Small intestine (tissue), 7 donors: Measurements from ENCODE around the gene MRM2. TPM values are rescaled to one million over a fixed set of nuclear protein-coding genes. Genes with fewer than 3 reads are reported as not detected.

ENCODE experiments used
- DNase-seq, 2 donors: peaks; one replicate each; pipeline versions ENCODE4 v3.0.0 to v3.0.0-alpha.2; 2013
- FAIRE-seq: peaks from 2 replicates; lab custom pipeline; 2012; peaks lifted over from hg19 to GRCh38; lab: Jason Lieb, UNC
- H3K27ac ChIP-seq, 3 donors: one replicate each; pipeline ENCODE4 v1.5.1; 2013; ENCODE audit warnings: low read length in 2 of 3, mild to moderate bottlenecking in 2 of 3, control low read depth in 1 of 3, inconsistent platforms in 1 of 3, low read depth in 1 of 3, moderate library complexity in 1 of 3
- H3K27me3 ChIP-seq, 3 donors: one replicate each; pipeline ENCODE4 v1.6.1; 2013; ENCODE audit warnings: low read length in 3 of 3, inconsistent platforms in 1 of 3; ENCODE audit not compliant: control insufficient read depth in 3 of 3, insufficient read depth in 3 of 3
- H3K36me3 ChIP-seq, 3 donors: one replicate each; pipeline ENCODE4 v1.6.1; 2013; ENCODE audit warnings: low read length in 3 of 3, inconsistent platforms in 1 of 3, low read depth in 1 of 3, mild to moderate bottlenecking in 1 of 3, moderate library complexity in 1 of 3; ENCODE audit not compliant: control insufficient read depth in 3 of 3, insufficient read depth in 2 of 3
- H3K4me1 ChIP-seq, 3 donors: one replicate each; pipeline ENCODE4 v1.6.1; 2013; ENCODE audit warnings: low read length in 2 of 3, inconsistent platforms in 1 of 3, low read depth in 1 of 3, mild to moderate bottlenecking in 1 of 3, moderate library complexity in 1 of 3; ENCODE audit not compliant: control insufficient read depth in 3 of 3, insufficient read depth in 2 of 3
- H3K4me3 ChIP-seq, 3 donors: one replicate each; pipeline ENCODE4 v1.5.1; 2013; ENCODE audit warnings: low read length in 3 of 3, control low read depth in 1 of 3, inconsistent platforms in 1 of 3, low read depth in 1 of 3, mild to moderate bottlenecking in 1 of 3, moderate library complexity in 1 of 3
- H3K9me3 ChIP-seq, 2 donors: one replicate each; pipeline ENCODE4 v1.6.1; 2013; ENCODE audit warnings: low read depth in 1 of 2, low read length in 1 of 2; ENCODE audit not compliant: control insufficient read depth in 2 of 2, insufficient read depth in 1 of 2
- WGBS, 3 donors: extraction: QIAGEN DNeasy Blood & Tissue Kit; methylation state at CpG; one replicate each; pipeline ENCODE4 v1.1.7; 2013; 5-methylcytosine and 5-hydroxymethylcytosine counted together
- polyA plus RNA-seq, 4 donors: library from polyadenylated mRNA; stranded (reverse) in 3 of 4; unstranded in 1 of 4; fragments of 200-250 nt in 3 of 4; fragments of 120-200 nt in 1 of 4; gene quantifications; one replicate each; pipeline versions ENCODE4 v1.2.1 to v1.2.3, GENCODE V29; 2013
- donor health status: healthy with polysubstance abuse.
- donor health status: control.
- donor health status: control.
- donor health status: Bipolar disorder and iron deficiency.
- donor health status: healthy.

The MRM2 gene
- polyA plus RNA-seq, 4 donors = 13.5 to 27.8 (median 20.4) TPM

- H3K27me3 ChIP-seq = no peaks in the 10 kb centered on the region
- no peaks in the 10 kb centered on the region for H3K4me1 ChIP-seq
- H3K27ac ChIP-seq = no peak overlapping the region
- H3K36me3 ChIP-seq = peaks cover 0 to 77% (median 3%) of the 10 kb centered on the region in 3 donors
- no peak overlapping the region for H3K4me3 ChIP-seq
- 94 to 96% (median 96%) methylated on average over 18 of the region's 18 CpGs for WGBS, 3 donors
- no peaks in the 10 kb centered on the region for H3K9me3 ChIP-seq
- FAIRE-seq (no peak), DNase-seq (no peak)
These were observed 21.2 kb upstream of the MRM2 start for GRCh38 chr7:2263176-2263575.

DNA sequence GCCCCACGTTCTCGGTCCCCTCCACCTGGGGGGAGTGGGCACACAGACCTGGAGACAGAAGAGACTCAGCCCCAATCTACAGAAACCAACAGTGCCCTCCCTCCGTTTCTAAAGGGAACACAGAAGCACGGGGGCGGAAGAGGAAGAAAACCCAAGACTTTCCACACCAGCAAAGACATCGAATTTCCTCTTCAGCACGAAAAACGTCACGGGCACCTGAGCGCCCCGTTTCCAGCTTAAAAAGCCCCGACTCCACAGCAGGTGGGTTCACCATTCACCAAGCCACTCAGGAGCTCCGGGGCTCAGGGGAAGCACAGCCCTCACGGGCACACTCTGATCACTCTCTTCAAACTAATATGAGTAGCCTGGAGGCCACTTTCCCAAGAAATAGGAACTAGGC, 19.6 kb upstream of the MRM2 start:
- DNase-seq (no peak), FAIRE-seq (no peak)
- WGBS, 3 donors = 77 to 94% (median 81%) methylated on average over 14 of the region's 14 CpGs
- Histone ChIP-seq H3K4me1 (no peaks in the 10 kb centered on the region), H3K27me3 (no peaks in the 10 kb centered on the region), H3K4me3 (no peak overlapping the region), H3K36me3 (peaks cover 0 to 86% (median 5%) of the 10 kb centered on the region in 3 donors), H3K9me3 (no peaks in the 10 kb centered on the region), H3K27ac (peak overlapping the region in 1 of 3 donors; percentile 17)

GRCh38 chr7:2260820-2261219, 18.8 kb upstream of the MRM2 start:
- no peaks in the 10 kb centered on the region for H3K27me3 ChIP-seq
- no peak overlapping the region for H3K27ac ChIP-seq
- WGBS, 3 donors = 16 to 67% (median 41%) methylated on average over 5 of the region's 5 CpGs
- H3K4me1 ChIP-seq = no peaks in the 10 kb centered on the region
- FAIRE-seq (no peak), DNase-seq (peak; percentile 41 to 47)
- H3K4me3 ChIP-seq = no peak overlapping the region
- no peaks in the 10 kb centered on the region for H3K9me3 ChIP-seq
- peaks cover 0 to 86% (median 5%) of the 10 kb centered on the region in 3 donors for H3K36me3 ChIP-seq

GRCh38 chr7:2259480-2259879, 17.5 kb upstream of the MRM2 start:
- no peak overlapping the region for H3K4me3 ChIP-seq
- peaks cover 0 to 91% (median 12%) of the 10 kb centered on the region in 3 donors for H3K36me3 ChIP-seq
- FAIRE-seq (no peak), DNase-seq (no peak)
- no peaks in the 10 kb centered on the region for H3K4me1 ChIP-seq
- no peaks in the 10 kb centered on the region for H3K27me3 ChIP-seq
- H3K27ac ChIP-seq = no peak overlapping the region
- 90 to 94% (median 90%) methylated on average over 9 of the region's 9 CpGs for WGBS, 3 donors
- no peaks in the 10 kb centered on the region for H3K9me3 ChIP-seq

DNA sequence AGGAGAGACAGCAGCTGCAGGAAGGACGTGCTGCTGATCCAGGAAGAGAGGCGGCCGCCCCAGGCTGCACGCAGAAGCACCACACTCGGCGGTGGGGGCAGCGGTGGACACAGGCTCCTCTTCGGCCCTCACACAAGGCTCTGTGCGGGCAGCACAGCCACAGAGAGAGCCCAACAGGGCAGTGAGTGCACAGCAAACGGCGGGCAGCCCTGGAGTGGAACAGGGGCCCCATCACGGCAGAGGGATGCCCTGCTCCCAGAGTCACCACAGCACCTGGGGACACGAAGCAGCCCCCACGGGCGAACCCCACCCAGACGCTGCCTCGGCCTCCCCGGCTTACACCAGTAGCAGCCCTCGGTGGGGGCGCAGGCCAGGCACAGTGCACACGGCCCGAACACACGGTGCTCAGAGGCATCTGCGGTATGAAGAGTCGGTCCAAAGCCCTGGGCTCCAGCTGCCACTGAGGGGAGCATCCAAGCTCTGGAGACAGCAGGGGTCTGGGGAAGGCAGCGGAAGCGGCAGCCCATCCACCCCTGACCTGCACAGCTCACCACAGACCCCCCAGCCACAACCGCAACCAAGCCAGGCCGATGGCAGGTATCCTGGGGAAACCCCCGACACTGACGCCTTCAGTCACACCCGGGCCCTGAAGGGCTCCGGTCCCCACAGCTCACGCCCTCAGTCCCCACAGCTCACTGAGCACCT, 16.8 kb upstream of the MRM2 start:
- H3K4me3 ChIP-seq = no peak overlapping the region
- H3K36me3 ChIP-seq = peaks cover 0 to 91% (median 12%) of the 10 kb centered on the region in 3 donors
- no peak for DNase-seq
- no peaks in the 10 kb centered on the region for H3K27me3 ChIP-seq
- no peak overlapping the region for H3K27ac ChIP-seq
- no peak for FAIRE-seq
- WGBS, 3 donors = 86 to 94% (median 87%) methylated on average over 31 to 34 of the region's 34 CpGs
- H3K9me3 ChIP-seq = no peaks in the 10 kb centered on the region
- H3K4me1 ChIP-seq = no peaks in the 10 kb centered on the region

GRCh38 chr7:2257651-2258050, 15.6 kb upstream of the MRM2 start:
- no peak for FAIRE-seq
- Histone ChIP-seq H3K27ac (no peak overlapping the region), H3K4me1 (no peaks in the 10 kb centered on the region), H3K4me3 (no peak overlapping the region), H3K27me3 (no peaks in the 10 kb centered on the region), H3K36me3 (peaks cover 0 to 89% (median 16%) of the 10 kb centered on the region in 3 donors), H3K9me3 (no peaks in the 10 kb centered on the region)
- 94 to 98% (median 97%) methylated on average over 14 to 17 of the region's 17 CpGs for WGBS, 3 donors
- no peak for DNase-seq

DNA sequence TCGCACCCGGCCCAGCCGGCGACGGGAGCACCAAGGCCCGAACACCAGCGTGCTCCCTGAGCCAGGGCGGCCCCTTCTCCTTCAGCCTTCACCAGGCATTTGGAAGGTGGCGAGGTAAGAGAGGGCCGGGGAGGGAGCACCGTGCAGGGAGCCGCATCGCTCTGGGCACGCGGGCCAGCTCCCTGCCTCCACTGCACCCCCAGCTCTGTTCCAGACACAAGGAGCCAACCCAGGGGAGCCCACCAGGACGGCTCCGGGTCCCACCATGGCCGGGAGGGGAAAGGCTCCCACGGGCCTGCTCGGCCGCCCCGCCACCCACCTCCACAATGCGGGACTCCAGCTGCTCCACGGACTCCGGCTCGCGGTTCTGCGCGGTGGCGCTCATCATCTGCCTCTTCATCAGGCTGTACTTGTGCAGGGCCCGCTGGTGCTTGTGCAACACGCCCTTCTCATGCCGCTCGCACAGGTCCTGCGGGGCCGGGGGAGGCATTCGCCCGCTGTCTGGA, 15.1 kb upstream of the MRM2 start:
- no peaks in the 10 kb centered on the region for H3K9me3 ChIP-seq
- no peaks in the 10 kb centered on the region for H3K27me3 ChIP-seq
- H3K36me3 ChIP-seq = peaks cover 0 to 87% (median 13%) of the 10 kb centered on the region in 3 donors
- 96 to 98% (median 97%) methylated on average over 34 to 38 of the region's 38 CpGs for WGBS, 3 donors
- H3K4me3 ChIP-seq = no peak overlapping the region
- H3K27ac ChIP-seq = no peak overlapping the region
- FAIRE-seq (no peak), DNase-seq (no peak)
- H3K4me1 ChIP-seq = no peaks in the 10 kb centered on the region

GRCh38 chr7:2256306-2257045, 14.5 kb upstream of the MRM2 start:
- Histone ChIP-seq H3K36me3 (peaks cover 0 to 86% (median 13%) of the 10 kb centered on the region in 3 donors), H3K27me3 (no peaks in the 10 kb centered on the region), H3K9me3 (no peaks in the 10 kb centered on the region), H3K4me3 (no peak overlapping the region), H3K4me1 (no peaks in the 10 kb centered on the region), H3K27ac (no peak overlapping the region)
- DNase-seq (no peak), FAIRE-seq (no peak)
- WGBS, 3 donors = 95 to 97% (median 96%) methylated on average over 43 to 44 of the region's 44 CpGs
